ENCODE measurements around the gene ACTL8.

DNA sequence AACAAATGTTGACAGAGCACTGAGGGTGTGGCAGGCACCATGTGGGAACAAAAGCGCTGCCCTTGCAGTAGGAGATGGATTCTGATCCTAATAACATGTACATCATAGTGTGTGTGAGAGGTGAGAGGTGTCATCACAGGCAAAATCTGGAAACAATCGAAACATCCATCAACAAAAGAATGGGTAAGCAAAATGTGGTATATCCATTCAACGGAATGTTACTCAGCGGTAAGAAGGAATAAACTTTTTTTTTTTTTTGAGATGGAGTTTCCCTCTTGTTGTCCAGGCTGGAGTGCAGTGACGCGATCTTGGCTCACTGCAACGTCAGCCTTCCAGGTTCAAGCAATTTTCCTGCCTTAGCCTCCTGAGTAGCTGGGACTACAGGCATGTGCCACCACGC, 112.3 kb downstream of the ACTL8 start:
- TF ChIP-seq, protein P1, sequence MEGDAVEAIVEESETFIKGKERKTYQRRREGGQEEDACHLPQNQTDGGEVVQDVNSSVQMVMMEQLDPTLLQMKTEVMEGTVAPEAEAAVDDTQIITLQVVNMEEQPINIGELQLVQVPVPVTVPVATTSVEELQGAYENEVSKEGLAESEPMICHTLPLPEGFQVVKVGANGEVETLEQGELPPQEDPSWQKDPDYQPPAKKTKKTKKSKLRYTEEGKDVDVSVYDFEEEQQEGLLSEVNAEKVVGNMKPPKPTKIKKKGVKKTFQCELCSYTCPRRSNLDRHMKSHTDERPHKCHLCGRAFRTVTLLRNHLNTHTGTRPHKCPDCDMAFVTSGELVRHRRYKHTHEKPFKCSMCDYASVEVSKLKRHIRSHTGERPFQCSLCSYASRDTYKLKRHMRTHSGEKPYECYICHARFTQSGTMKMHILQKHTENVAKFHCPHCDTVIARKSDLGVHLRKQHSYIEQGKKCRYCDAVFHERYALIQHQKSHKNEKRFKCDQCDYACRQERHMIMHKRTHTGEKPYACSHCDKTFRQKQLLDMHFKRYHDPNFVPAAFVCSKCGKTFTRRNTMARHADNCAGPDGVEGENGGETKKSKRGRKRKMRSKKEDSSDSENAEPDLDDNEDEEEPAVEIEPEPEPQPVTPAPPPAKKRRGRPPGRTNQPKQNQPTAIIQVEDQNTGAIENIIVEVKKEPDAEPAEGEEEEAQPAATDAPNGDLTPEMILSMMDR (IDR thresholded peaks at IDR 0.05): no peak
- no peak for TF ChIP-seq POLR2A (IDR thresholded peaks at IDR 0.05)
